OCI-LY1 (cell line): ENCODE measurements around the gene ZNF770.
"Not testable (repeated sequence)": the region's sequence is repeated elsewhere in the genome, so short reads cannot be mapped to it uniquely, and the experiment has no call there.

Experiments
- H2AFZ ChIP-seq: fragments of 200-600 bp; sonication (generic), shearing (Covaris generic); 2 replicates; pipeline ENCODE4 v1.6.0; 2014; ENCODE audit warnings: antibody characterized with exemption, mild to moderate bottlenecking, low read length
- H3F3A ChIP-seq: fragments of 200-600 bp; sonication (generic), shearing (Covaris generic); 2 replicates; pipeline ENCODE4 v1.6.0; 2014; ENCODE audit warnings: mild to moderate bottlenecking, antibody characterized with exemption, low read length, moderate library complexity; ENCODE audit not compliant: insufficient read depth
- H3K27ac ChIP-seq: fragments of 200-600 bp; sonication (generic); 2 replicates; pipeline ENCODE4 v1.5.1; 2014; ENCODE audit warnings: low read length, mixed run types, mild to moderate bottlenecking, low read depth; ENCODE audit not compliant: poor library complexity, severe bottlenecking
- H3K27me3 ChIP-seq: fragments of 200-600 bp; sonication (generic); 2 replicates; pipeline ENCODE4 v1.6.0; 2014; ENCODE audit warnings: antibody characterized with exemption, mild to moderate bottlenecking, low read length, moderate library complexity; ENCODE audit not compliant: insufficient read depth
- H3K36me3 ChIP-seq: fragments of 200-600 bp; sonication (generic); 2 replicates; pipeline ENCODE4 v1.6.1; 2014; ENCODE audit warnings: mild to moderate bottlenecking, antibody characterized with exemption, low read length, moderate library complexity, mixed read lengths; ENCODE audit not compliant: insufficient read depth
- H3K4me1 ChIP-seq: fragments of 200-600 bp; sonication (generic); 2 replicates; pipeline ENCODE4 v1.5.1; 2014; ENCODE audit warnings: mild to moderate bottlenecking, low read length, moderate library complexity; ENCODE audit not compliant: insufficient read depth, severe bottlenecking
- H3K4me2 ChIP-seq: fragments of 200-600 bp; sonication (generic), shearing (Covaris generic); 2 replicates; pipeline ENCODE4 v1.6.1; 2014; ENCODE audit warnings: low read length
- H3K4me3 ChIP-seq: fragments of 200-600 bp; sonication (generic); 2 replicates; pipeline ENCODE4 v1.5.1; 2014; ENCODE audit warnings: low read length, low read depth, mild to moderate bottlenecking, mixed read lengths; ENCODE audit not compliant: poor library complexity, severe bottlenecking
- H3K79me2 ChIP-seq: fragments of 200-600 bp; shearing (Covaris generic); 2 replicates; pipeline ENCODE4 v1.6.1; 2016; ENCODE audit warnings: mixed run types, low read length, mixed read lengths; ENCODE audit not compliant: insufficient read depth
- H3K9ac ChIP-seq: fragments of 200-600 bp; sonication (generic), shearing (Covaris generic); 2 replicates; pipeline ENCODE4 v1.6.1; 2014; ENCODE audit warnings: mild to moderate bottlenecking, low read length, mixed read lengths
- H3K9me2 ChIP-seq: fragments of 200-600 bp; sonication (generic), shearing (Covaris generic); 2 replicates; pipeline ENCODE4 v1.6.1; 2014; ENCODE audit warnings: low read depth, mild to moderate bottlenecking, low read length, mixed read lengths
- H3K9me3 ChIP-seq: fragments of 200-600 bp; shearing (Covaris generic); 2 replicates; pipeline ENCODE4 v1.6.1; 2014; ENCODE audit warnings: low read length, mixed read lengths
- H4K20me1 ChIP-seq: fragments of 200-600 bp; sonication (generic), shearing (Covaris generic); 2 replicates; pipeline ENCODE4 v1.6.0; 2016; ENCODE audit warnings: mild to moderate bottlenecking, low read length; ENCODE audit not compliant: insufficient read depth
- EZH2 ChIP-seq: fragments of 200-600 bp; sonication (generic), shearing (Covaris generic); IDR thresholded peaks from 2 replicates; pipeline ENCODE4 v1.8.0; 2017; ENCODE audit warnings: borderline replicate concordance, mixed run types, mild to moderate bottlenecking, antibody characterized with exemption, low read length, moderate library complexity, mixed read lengths
- TF ChIP-seq, protein P1 (sequence below): fragments of 200-600 bp; sonication (generic), shearing (Covaris generic); IDR thresholded peaks from 2 replicates; pipeline ENCODE4 v1.5.1; 2017; ENCODE audit warnings: mild to moderate bottlenecking, antibody characterized with exemption, low read length, moderate library complexity, mixed read lengths

Gene ZNF770

DNA sequence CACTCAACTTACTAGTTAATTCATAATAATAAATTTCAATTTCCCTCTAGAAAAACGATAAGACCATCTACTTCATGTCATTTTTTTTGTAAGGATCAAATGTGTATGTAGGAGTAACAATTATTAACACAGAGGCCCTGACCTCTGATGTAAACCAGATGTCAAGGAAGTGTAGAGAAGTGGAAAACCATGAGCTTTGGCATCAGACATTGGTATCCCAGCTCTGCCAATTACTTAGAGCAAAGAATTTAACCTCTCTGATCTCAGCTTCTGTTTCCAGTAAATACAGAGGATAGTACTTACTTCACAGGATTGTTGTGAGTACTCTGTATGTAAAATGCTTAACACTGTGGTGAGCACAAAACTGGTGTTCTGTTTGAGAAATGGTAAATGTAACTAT, 36.1 kb downstream of the ZNF770 start:
- Histone ChIP-seq H3K4me3 (no peak overlapping the region), H3K36me3 (peaks cover 51% of the 10 kb centered on the region), H3K4me2 (no peak overlapping the region), H3K79me2 (no peaks in the 10 kb centered on the region), H3K27ac (no peak overlapping the region), H3K27me3 (no peaks in the 10 kb centered on the region), H3K9ac (no peak overlapping the region), H2AFZ (no peak overlapping the region), H3K4me1 (peaks cover 14% of the 10 kb centered on the region), H3K9me2 (no peaks in the 10 kb centered on the region), H3F3A (no peaks in the 10 kb centered on the region), H4K20me1 (no peaks in the 10 kb centered on the region), H3K9me3 (no peaks in the 10 kb centered on the region)
- TF ChIP-seq, protein P1, sequence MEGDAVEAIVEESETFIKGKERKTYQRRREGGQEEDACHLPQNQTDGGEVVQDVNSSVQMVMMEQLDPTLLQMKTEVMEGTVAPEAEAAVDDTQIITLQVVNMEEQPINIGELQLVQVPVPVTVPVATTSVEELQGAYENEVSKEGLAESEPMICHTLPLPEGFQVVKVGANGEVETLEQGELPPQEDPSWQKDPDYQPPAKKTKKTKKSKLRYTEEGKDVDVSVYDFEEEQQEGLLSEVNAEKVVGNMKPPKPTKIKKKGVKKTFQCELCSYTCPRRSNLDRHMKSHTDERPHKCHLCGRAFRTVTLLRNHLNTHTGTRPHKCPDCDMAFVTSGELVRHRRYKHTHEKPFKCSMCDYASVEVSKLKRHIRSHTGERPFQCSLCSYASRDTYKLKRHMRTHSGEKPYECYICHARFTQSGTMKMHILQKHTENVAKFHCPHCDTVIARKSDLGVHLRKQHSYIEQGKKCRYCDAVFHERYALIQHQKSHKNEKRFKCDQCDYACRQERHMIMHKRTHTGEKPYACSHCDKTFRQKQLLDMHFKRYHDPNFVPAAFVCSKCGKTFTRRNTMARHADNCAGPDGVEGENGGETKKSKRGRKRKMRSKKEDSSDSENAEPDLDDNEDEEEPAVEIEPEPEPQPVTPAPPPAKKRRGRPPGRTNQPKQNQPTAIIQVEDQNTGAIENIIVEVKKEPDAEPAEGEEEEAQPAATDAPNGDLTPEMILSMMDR = no peak
- no peak for TF ChIP-seq EZH2

DNA sequence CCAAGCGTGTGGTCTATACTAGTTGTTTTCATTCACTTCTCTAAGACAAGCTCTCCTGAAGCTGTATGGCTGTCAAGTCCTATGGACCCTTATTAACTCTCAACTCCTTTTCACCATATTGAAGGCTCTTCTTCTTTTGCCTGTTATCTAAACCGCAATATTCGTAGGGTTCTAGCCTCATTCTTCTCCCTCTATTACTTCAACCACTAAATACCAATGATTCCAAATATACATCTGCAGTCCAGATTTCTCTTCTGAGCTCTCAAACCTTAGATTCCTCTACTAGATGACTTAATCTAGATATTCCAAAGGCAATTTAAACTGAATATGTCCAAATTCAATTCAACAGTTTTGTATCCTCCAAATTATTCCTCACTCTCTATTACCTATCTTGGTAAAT, 43.2 kb downstream of the ZNF770 start:
- TF ChIP-seq EZH2 = no peak
- TF ChIP-seq, protein P1 = no peak
- H3K79me2 ChIP-seq = no peaks in the 10 kb centered on the region
- H3K4me1 ChIP-seq = no peaks in the 10 kb centered on the region
- no peak overlapping the region for H3K27ac ChIP-seq
- H3K4me3 ChIP-seq = no peak overlapping the region
- H2AFZ ChIP-seq = no peak overlapping the region
- H4K20me1 ChIP-seq = no peaks in the 10 kb centered on the region
- H3K27me3 ChIP-seq = no peaks in the 10 kb centered on the region
- no peak overlapping the region for H3K4me2 ChIP-seq
- H3K9me2 ChIP-seq = no peaks in the 10 kb centered on the region
- no peak overlapping the region for H3K9ac ChIP-seq
- no peaks in the 10 kb centered on the region for H3K9me3 ChIP-seq
- peaks cover 44% of the 10 kb centered on the region for H3K36me3 ChIP-seq
- H3F3A ChIP-seq = no peaks in the 10 kb centered on the region

DNA sequence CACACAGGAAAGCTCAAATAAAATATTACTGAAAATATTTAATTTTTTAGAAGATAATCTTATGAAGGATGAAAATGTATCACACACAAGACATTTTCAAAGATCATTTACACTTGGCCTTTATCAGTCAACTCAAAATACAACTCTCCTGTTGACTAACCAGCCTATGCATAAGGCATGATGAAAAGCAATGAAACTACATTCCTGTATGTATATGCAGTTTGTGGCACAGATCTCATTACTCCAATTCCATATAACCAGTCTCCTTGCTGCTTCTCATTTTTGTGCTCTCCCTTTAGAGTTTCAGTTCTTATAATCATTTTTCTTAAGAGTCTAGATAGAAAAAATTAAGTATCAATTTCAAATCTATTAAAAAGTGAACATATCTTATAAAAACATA, 44.4 kb downstream of the ZNF770 start:
- no peak overlapping the region for H3K4me2 ChIP-seq
- no peak overlapping the region for H3K9ac ChIP-seq
- no peaks in the 10 kb centered on the region for H3F3A ChIP-seq
- no peak overlapping the region for H2AFZ ChIP-seq
- no peaks in the 10 kb centered on the region for H3K4me1 ChIP-seq
- H3K27me3 ChIP-seq = no peaks in the 10 kb centered on the region
- H3K9me2 ChIP-seq = no peaks in the 10 kb centered on the region
- no peaks in the 10 kb centered on the region for H3K9me3 ChIP-seq
- no peak overlapping the region for H3K4me3 ChIP-seq
- peaks cover 50% of the 10 kb centered on the region for H3K36me3 ChIP-seq
- no peaks in the 10 kb centered on the region for H4K20me1 ChIP-seq
- TF ChIP-seq EZH2 = no peak
- TF ChIP-seq, protein P1 = no peak
- no peaks in the 10 kb centered on the region for H3K79me2 ChIP-seq
- H3K27ac ChIP-seq = no peak overlapping the region

DNA sequence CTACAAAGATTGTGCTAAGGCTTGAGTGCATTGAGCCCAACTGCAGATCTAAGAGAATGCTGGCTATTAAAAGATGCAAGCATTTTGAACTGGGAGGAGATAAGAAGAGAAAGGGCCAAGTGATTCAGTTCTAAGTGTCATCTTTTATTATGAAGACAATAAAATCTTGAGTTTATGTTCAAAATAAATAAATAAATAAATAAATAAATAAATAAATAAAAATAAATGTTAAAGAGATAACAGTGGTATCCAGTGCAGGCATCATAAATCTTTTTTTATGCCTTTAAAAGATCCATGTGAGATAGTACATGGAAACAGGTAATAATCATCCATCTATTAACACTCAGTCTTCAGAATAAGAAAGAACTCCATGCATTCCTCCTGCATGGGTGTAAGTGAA, 44.8 kb downstream of the ZNF770 start:
- H2AFZ ChIP-seq, H4K20me1 ChIP-seq, H3F3A ChIP-seq, H3K27me3 ChIP-seq, H3K79me2 ChIP-seq, H3K4me1 ChIP-seq, H3K9me3 ChIP-seq, H3K4me3 ChIP-seq, H3K9me2 ChIP-seq, H3K4me2 ChIP-seq, H3K9ac ChIP-seq, H3K27ac ChIP-seq: not testable (repeated sequence)
- H3K36me3 ChIP-seq = peaks cover 49% of the 10 kb centered on the region
